Smooth muscle cell (in vitro differentiated cells): ENCODE data around the gene PLXNA4. TPM values are rescaled to one million over a fixed set of nuclear protein-coding genes. Genes with fewer than 3 reads are reported as not detected.

ENCODE experiments used
- DNase-seq: peaks from one replicate; lab custom pipeline; 2025; ENCODE audit not compliant: unreplicated experiment; lab: John Stamatoyannopoulos, UW
- H2AFZ ChIP-seq: fragments of 200-600 bp; sonication (generic); 2 replicates; pipeline ENCODE4 v1.6.0; 2016; ENCODE audit warnings: antibody characterized with exemption, low read depth, mild to moderate bottlenecking
- H3F3A ChIP-seq: fragments of 200-600 bp; sonication (generic); 2 replicates; pipeline ENCODE4 v1.6.0; 2017; ENCODE audit warnings: antibody characterized with exemption, low read depth
- H3K27ac ChIP-seq: fragments of 200-600 bp; sonication (generic); 2 replicates; pipeline ENCODE4 v1.5.1; 2016; ENCODE audit warnings: low read depth, mild to moderate bottlenecking
- H3K27me3 ChIP-seq: fragments of 200-600 bp; sonication (generic); 2 replicates; pipeline ENCODE4 v1.6.1; 2016; ENCODE audit warnings: low read depth, mild to moderate bottlenecking
- H3K36me3 ChIP-seq: fragments of 200-600 bp; sonication (generic); 2 replicates; pipeline ENCODE4 v1.5.1; 2016; ENCODE audit warnings: low read depth
- H3K4me1 ChIP-seq: fragments of 200-600 bp; sonication (generic); 2 replicates; pipeline ENCODE4 v1.5.1; 2016; ENCODE audit warnings: low read depth
- H3K4me2 ChIP-seq: fragments of 200-600 bp; sonication (generic); 2 replicates; pipeline ENCODE4 v1.6.0; 2016; ENCODE audit warnings: mild to moderate bottlenecking
- H3K4me3 ChIP-seq: fragments of 200-600 bp; sonication (generic); 2 replicates; pipeline ENCODE4 v1.5.1; 2016; ENCODE audit warnings: mild to moderate bottlenecking
- H3K79me2 ChIP-seq: fragments of 200-600 bp; sonication (generic); 2 replicates; pipeline ENCODE4 v1.6.0; 2016; ENCODE audit warnings: low read depth, mild to moderate bottlenecking
- H3K9ac ChIP-seq: fragments of 200-600 bp; sonication (generic); 2 replicates; pipeline ENCODE4 v1.6.0; 2016; ENCODE audit warnings: low read depth
- H3K9me3 ChIP-seq: fragments of 200-600 bp; sonication (generic); replicated peaks from 2 replicates; pipeline ENCODE4 v1.5.1; 2016; ENCODE audit warnings: low read depth
- H4K20me1 ChIP-seq: fragments of 200-600 bp; sonication (generic); 2 replicates; pipeline ENCODE4 v1.6.0; 2016; ENCODE audit warnings: low read depth
- CTCF ChIP-seq: fragments of 200-600 bp; sonication (generic); IDR thresholded peaks from 2 replicates; pipeline ENCODE4 v1.5.1; 2017; ENCODE audit warnings: borderline replicate concordance, mild to moderate bottlenecking, antibody characterized with exemption; ENCODE audit not compliant: insufficient read depth, poor library complexity, severe bottlenecking
- WGBS: methylation state at CpG from one replicate; pipeline ENCODE4 v1.1.7; 2016; ENCODE audit warnings: low lambda C conversion rate; 5-methylcytosine and 5-hydroxymethylcytosine counted together
- polyA plus RNA-seq: library from polyadenylated mRNA; unstranded; fragments of >200 nt; fragmentation: Nextera tagmentation; extraction: Ambion mirVana; gene quantifications from 2 replicates; pipeline ENCODE4 v1.2.1, GENCODE V29; 2016
- total RNA-seq: library from RNA; depleted of rRNA; stranded (reverse); fragments of >200 nt; gene quantifications from 2 replicates; pipeline ENCODE4 v1.2.3, GENCODE V29; 2014

The PLXNA4 gene
- total and polyA plus RNA-seq, 2 experiments from 2014 or later, result 8.5 to 9.9 TPM

GRCh38 chr7:132577206-132578049 is 1.2 kb upstream of the PLXNA4 start:
- peaks cover 17% of the 10 kb centered on the region for H3K79me2 ChIP-seq
- peak overlapping the region; percentile 76 for H2AFZ ChIP-seq
- H3K9ac ChIP-seq, result no peak overlapping the region
- no peaks in the 10 kb centered on the region for H3K36me3 ChIP-seq
- peak overlapping the region; percentile 93 for H3K4me2 ChIP-seq
- peak overlapping the region; percentile 54 for H3K4me3 ChIP-seq
- peaks cover 6% of the 10 kb centered on the region for H4K20me1 ChIP-seq
- DNase-seq, result peak; percentile 42
- no peak overlapping the region for H3K27ac ChIP-seq
- peak; percentile 33 for TF ChIP-seq CTCF
- H3K27me3 ChIP-seq, result peaks cover 42% of the 10 kb centered on the region
- no peaks in the 10 kb centered on the region for H3F3A ChIP-seq
- no peaks in the 10 kb centered on the region for H3K9me3 ChIP-seq
- peaks cover 17% of the 10 kb centered on the region for H3K4me1 ChIP-seq
- WGBS, result 10% methylated on average over 34 of the region's 65 CpGs

DNA sequence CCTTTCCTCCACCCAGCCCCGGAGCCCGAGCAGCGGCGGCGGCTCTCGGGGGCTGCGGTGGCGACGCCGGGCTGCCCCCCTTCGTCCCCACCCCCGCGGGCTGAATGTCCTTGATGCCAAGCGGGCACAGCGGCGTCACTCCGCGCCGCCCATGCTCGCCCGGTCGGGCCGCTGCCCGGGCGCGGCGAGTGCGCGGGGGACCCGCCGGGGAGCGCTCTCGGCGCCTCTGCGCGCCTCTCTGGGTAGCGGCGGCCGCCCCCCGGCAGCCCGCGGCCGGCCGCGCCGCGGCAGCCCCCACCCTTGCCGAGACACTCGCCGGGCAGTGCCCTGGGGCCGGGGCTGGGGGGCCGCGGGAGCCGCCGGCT is 433 bp upstream of the PLXNA4 start:
- WGBS, result 0% methylated on average over 7 of the region's 55 CpGs
- no peaks in the 10 kb centered on the region for H3K36me3 ChIP-seq
- peaks cover 17% of the 10 kb centered on the region for H3K79me2 ChIP-seq
- H3K4me1 ChIP-seq, result peaks cover 17% of the 10 kb centered on the region
- TF ChIP-seq CTCF, result no peak
- H3K27ac ChIP-seq, result no peak overlapping the region
- peak overlapping the region; percentile 70 for H3K4me3 ChIP-seq
- no peaks in the 10 kb centered on the region for H3F3A ChIP-seq
- H3K27me3 ChIP-seq, result peaks cover 44% of the 10 kb centered on the region
- no peak overlapping the region for H3K9ac ChIP-seq
- H3K9me3 ChIP-seq, result no peaks in the 10 kb centered on the region
- no peak for DNase-seq
- peak overlapping the region; percentile 59 for H2AFZ ChIP-seq
- H4K20me1 ChIP-seq, result peaks cover 6% of the 10 kb centered on the region
- H3K4me2 ChIP-seq, result peak overlapping the region; percentile 85

GRCh38 chr7:132575419-132575981 is 770 bp downstream of the PLXNA4 start:
- TF ChIP-seq CTCF, result no peak
- WGBS, result 2% methylated on average over 27 of the region's 27 CpGs

More at GRCh38 chr7:132575419-132575981, 770 bp downstream of the PLXNA4 start:
- H3F3A ChIP-seq, result no peaks in the 10 kb centered on the region
- peak overlapping the region; percentile 85 for H3K4me2 ChIP-seq
- no peaks in the 10 kb centered on the region for H3K9me3 ChIP-seq
- no peaks in the 10 kb centered on the region for H3K36me3 ChIP-seq
- no peak for DNase-seq
- H3K27me3 ChIP-seq, result peaks cover 44% of the 10 kb centered on the region
- H3K4me1 ChIP-seq, result peaks cover 17% of the 10 kb centered on the region
- no peak overlapping the region for H3K27ac ChIP-seq
- peak overlapping the region; percentile 70 for H3K4me3 ChIP-seq
- H3K9ac ChIP-seq, result no peak overlapping the region
- H3K79me2 ChIP-seq, result peaks cover 17% of the 10 kb centered on the region
- H4K20me1 ChIP-seq, result peaks cover 6% of the 10 kb centered on the region
- peak overlapping the region; percentile 59 for H2AFZ ChIP-seq
